Body of pancreas (tissue), 4 donors: Measurements from ENCODE around the gene PPP1R13L. TPM values are rescaled to one million over a fixed set of nuclear protein-coding genes. Genes with fewer than 3 reads are reported as not detected.

Experiments
- ATAC-seq: fragments of 150-250 bp; one replicate; pipeline ENCODE4 v1.9.1; 2016
- DNase-seq, 4 donors: peaks; one replicate each; pipeline ENCODE4 v3.0.0-alpha.2; 2019
- H3K27ac ChIP-seq, 4 donors: fragments of 200-600 bp; sonication (generic); 1 replicate in 3 of 4; 2 replicates in 1 of 4; pipeline versions ENCODE4 v1.5.1 to v1.6.1; 2016 to 2019; ENCODE audit warnings: mild to moderate bottlenecking in 1 of 4, mixed read lengths in 1 of 4, moderate library complexity in 1 of 4
- H3K27me3 ChIP-seq, 2 donors: fragments of 200-600 bp; sonication (generic); one replicate each; pipeline ENCODE4 v1.6.0; 2016; ENCODE audit warnings: mild to moderate bottlenecking in 1 of 2
- H3K36me3 ChIP-seq, 2 donors: fragments of 200-600 bp; sonication (generic); replicated peaks in 1 of 2; 2 replicates each; pipeline ENCODE4 v1.5.1; 2016; ENCODE audit warnings: low read depth in 2 of 2; ENCODE audit not compliant: insufficient read depth in 1 of 2
- H3K4me1 ChIP-seq: fragments of 200-600 bp; sonication (generic); one replicate; pipeline ENCODE4 v1.6.0; 2016
- H3K4me3 ChIP-seq, 2 donors: fragments of 200-600 bp; sonication (generic); 1 replicate in 1 of 2; 2 replicates in 1 of 2; pipeline ENCODE4 v1.5.1; 2016 to 2019
- H3K9me3 ChIP-seq, 3 donors: fragments of 200-600 bp; sonication (generic); 1 replicate in 2 of 3; 2 replicates in 1 of 3; pipeline ENCODE4 v1.5.1; 2016
- CTCF ChIP-seq, 7 experiments: fragments of 450-650 bp in 4 of 7; fragments of 200-600 bp in 3 of 7; sonication (generic) in 3 of 7; IDR thresholded peaks; one replicate each; pipeline ENCODE4 v1.5.1; 2016 to 2019; ENCODE audit warnings: antibody characterized with exemption in 7 of 7
- POLR2A ChIP-seq, 3 donors: fragments of 450-650 bp; IDR thresholded peaks; one replicate each; pipeline ENCODE4 v1.6.1; 2016; ENCODE audit warnings: antibody characterized with exemption in 3 of 3, mild to moderate bottlenecking in 2 of 3
- WGBS, 2 donors: methylation state at CpG; one replicate each; pipeline ENCODE4 v1.1.5; 2017; 5-methylcytosine and 5-hydroxymethylcytosine counted together
- intact Hi-C: fragments of 100-400 bp; cut with DNase I; formaldehyde crosslinking; loops from one replicate; pipeline ENCODE4 v1.15.1; 2023
- total RNA-seq, 2 donors: library from RNA; depleted of rRNA; stranded (reverse); fragments of >200 nt; gene quantifications; one replicate each; pipeline ENCODE4 v1.1.0, GENCODE V29; 2016

Gene PPP1R13L
- total RNA-seq, 2 donors from 2014 or later: 26.4 to 32.9 TPM

- intact Hi-C loops: no loop called here
- DNase-seq: peak; percentile 95 to 98 (median 96)
- H3K36me3 ChIP-seq: no peaks in the 10 kb centered on the region
- peak overlapping the region; percentile 85 to 92 (median 90) for H3K27ac ChIP-seq
- peaks cover 27% of the 10 kb centered on the region for H3K4me1 ChIP-seq
- 10 to 19% methylated on average over 28 to 47 of the region's 47 CpGs for WGBS, 2 donors
- H3K4me3 ChIP-seq: peak overlapping the region in 1 of 2 donors; percentile 32
- H3K27me3 ChIP-seq: no peaks in the 10 kb centered on the region
- ATAC-seq: peak; percentile 79
- TF ChIP-seq CTCF (IDR thresholded peaks at IDR 0.05) (no peak), POLR2A (IDR thresholded peaks at IDR 0.05) (peak in 2 of 3 donors; percentile 11 to 19)
- H3K9me3 ChIP-seq: no peaks in the 10 kb centered on the region
Measured at GRCh38 chr19:45444318-45445041, 39.6 kb upstream of the PPP1R13L start.

- peak; percentile 94 to 97 (median 97) for DNase-seq
- peaks cover 27% of the 10 kb centered on the region for H3K4me1 ChIP-seq
- no peak for TF ChIP-seq CTCF (IDR thresholded peaks at IDR 0.05)
- TF ChIP-seq POLR2A (IDR thresholded peaks at IDR 0.05): peak; percentile 56 to 90 (median 87)
- H3K27ac ChIP-seq: peak overlapping the region; percentile 85 to 92 (median 90)
- H3K9me3 ChIP-seq: no peaks in the 10 kb centered on the region
- no peaks in the 10 kb centered on the region for H3K36me3 ChIP-seq
- H3K4me3 ChIP-seq: peak overlapping the region in 1 of 2 donors; percentile 32
- H3K27me3 ChIP-seq: no peaks in the 10 kb centered on the region
- peak; percentile 81 for ATAC-seq
- intact Hi-C loops: no loop called here
- 1 to 2% methylated on average over 27 to 49 of the region's 49 CpGs for WGBS, 2 donors
Measured at GRCh38 chr19:45443462-45444317, 38.8 kb upstream of the PPP1R13L start.

GRCh38 chr19:45442778-45443461, 38.1 kb upstream of the PPP1R13L start:
- Histone ChIP-seq H3K4me1 (peaks cover 27% of the 10 kb centered on the region), H3K36me3 (no peaks in the 10 kb centered on the region), H3K9me3 (no peaks in the 10 kb centered on the region), H3K27ac (peak overlapping the region; percentile 28 to 92 (median 90)), H3K4me3 (no peak overlapping the region), H3K27me3 (no peaks in the 10 kb centered on the region)
- DNase-seq (peak in 2 of 4 donors; percentile 37 to 70), ATAC-seq (no peak)
- 9 to 11% methylated on average over 14 to 15 of the region's 15 CpGs for WGBS, 2 donors
- no peak for TF ChIP-seq POLR2A (IDR thresholded peaks at IDR 0.05)
- no peak for TF ChIP-seq CTCF (IDR thresholded peaks at IDR 0.05)
- intact Hi-C loops: no loop called here

GRCh38 chr19:45442408-45442777, 37.5 kb upstream of the PPP1R13L start:
- H3K36me3 ChIP-seq: no peaks in the 10 kb centered on the region
- TF ChIP-seq POLR2A (IDR thresholded peaks at IDR 0.05) (no peak), CTCF (IDR thresholded peaks at IDR 0.05) (no peak)
- intact Hi-C loops: no loop called here
- H3K4me1 ChIP-seq: peaks cover 27% of the 10 kb centered on the region
- ATAC-seq (no peak), DNase-seq (no peak)
- no peaks in the 10 kb centered on the region for H3K27me3 ChIP-seq
- 65 to 66% methylated on average over 2 of the region's 2 CpGs for WGBS, 2 donors
- H3K27ac ChIP-seq: peak overlapping the region in 2 of 4 donors; percentile 89 to 92
- H3K4me3 ChIP-seq: no peak overlapping the region
- no peaks in the 10 kb centered on the region for H3K9me3 ChIP-seq
